GM19455 (cell line): Measurements from ENCODE around the gene ACP7.
"Not testable (repeated sequence)": the region's sequence is repeated elsewhere in the genome, so short reads cannot be mapped to it uniquely, and the experiment has no call there.

ENCODE experiments used
- ATAC-seq: cut with Tn5 transposase; IDR thresholded peaks from one replicate; pipeline ENCODE4 v1.9.1; 2021; ENCODE audit not compliant: unreplicated experiment

ACP7 gene

DNA sequence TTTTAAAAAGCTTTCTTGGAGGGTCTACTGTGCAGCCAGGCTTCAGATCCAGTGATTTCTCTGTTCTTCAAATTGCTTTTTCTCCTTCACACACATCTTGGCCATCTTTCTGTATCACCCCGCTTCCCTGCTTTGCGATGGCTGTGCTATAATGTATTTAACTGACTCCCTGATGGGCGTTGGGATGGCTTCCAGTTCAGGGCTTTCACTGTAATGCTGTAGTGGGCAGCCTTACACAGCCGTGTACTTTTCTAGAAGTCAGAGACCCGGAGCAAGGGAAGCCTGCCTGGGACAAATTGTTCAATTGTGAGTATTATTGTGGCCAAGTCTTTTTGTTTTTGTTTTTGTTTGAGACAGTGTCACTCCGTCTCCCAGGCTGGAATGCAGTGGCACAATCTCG lies 22.0 kb downstream of the ACP7 start:
- no peak for ATAC-seq

DNA sequence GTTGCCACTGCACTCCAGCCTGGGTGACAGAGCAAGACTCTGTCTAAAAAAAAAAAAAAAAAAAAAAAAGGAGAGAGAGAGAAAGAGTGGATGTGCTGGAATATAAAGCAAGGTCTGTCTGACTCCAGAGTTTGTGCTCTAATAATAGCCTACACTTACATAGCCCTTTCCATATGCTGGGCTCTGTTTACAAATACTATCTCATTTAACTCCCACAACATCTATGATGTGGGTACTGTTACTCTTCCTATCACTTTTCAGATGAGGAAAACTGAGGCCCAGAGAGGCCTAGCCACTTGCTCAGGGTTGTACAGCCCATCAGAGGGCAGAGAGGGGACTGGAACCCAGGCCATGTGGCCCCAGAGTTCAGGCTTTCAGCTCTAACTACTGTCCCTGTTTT lies 25.5 kb downstream of the ACP7 start:
- ATAC-seq, result no peak

DNA sequence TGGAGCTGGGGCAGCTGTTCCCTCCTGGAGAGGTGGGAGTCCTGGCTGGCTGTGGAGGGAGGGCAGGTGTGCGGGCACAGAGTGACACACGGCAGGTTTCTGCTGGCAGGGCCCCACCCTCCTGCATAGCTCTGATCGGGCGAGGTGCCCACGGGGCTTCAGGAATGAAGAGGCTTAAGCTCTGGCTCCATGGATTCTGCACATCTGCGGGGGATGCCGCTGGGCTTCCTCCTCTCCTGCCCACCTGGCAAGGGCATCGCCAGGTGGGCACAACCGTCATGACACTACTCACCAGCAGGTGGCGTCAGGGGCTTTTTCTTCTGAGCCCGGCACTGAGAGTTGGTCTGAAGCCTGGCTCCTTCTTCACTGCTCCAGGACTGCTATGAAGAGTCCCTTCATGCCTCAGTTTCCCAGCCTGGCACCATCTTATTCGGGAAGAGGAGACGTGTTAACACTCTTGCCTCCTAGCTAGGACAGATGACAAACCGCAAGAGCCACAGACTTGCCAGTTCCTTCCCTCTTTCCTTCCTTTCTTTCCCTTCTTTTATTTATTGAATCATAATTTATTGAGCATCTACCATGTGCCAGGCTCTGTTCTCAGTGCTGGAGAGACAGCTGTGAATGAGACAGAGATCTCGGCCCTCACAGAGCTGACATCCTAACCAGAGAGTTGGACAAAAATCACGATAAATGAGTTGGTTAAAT lies 26.2 kb downstream of the ACP7 start:
- no peak for ATAC-seq

DNA sequence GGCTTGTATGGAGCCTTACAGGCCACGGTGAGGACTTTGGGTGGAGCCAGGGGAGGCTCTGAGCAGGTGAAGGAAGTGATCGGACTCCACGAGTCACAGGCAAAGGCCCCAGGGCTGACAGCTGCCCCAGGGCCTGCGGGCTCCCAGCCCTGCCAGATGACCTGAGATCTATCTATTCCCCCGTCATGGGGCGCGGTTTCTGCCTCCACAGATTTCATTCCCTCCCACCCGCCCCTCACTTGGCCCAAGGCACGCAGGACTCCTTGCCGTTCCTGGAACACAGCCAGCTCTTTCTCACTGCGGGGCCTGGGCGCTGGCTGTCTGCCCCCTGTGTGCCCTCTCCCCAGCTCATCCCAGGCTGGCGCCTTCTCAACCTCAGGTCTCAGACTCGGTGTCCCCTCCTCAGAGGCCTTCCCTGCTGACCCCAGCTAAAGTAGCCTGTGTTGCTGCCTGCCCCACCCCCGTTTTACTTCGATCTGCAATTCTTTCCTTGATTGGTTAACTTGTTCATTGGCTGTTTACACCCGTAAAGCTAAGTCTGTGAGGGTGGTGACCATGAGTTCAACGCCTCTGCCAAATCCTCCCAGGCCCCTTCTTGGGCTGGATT lies 27.5 kb downstream of the ACP7 start:
- no peak for ATAC-seq

DNA sequence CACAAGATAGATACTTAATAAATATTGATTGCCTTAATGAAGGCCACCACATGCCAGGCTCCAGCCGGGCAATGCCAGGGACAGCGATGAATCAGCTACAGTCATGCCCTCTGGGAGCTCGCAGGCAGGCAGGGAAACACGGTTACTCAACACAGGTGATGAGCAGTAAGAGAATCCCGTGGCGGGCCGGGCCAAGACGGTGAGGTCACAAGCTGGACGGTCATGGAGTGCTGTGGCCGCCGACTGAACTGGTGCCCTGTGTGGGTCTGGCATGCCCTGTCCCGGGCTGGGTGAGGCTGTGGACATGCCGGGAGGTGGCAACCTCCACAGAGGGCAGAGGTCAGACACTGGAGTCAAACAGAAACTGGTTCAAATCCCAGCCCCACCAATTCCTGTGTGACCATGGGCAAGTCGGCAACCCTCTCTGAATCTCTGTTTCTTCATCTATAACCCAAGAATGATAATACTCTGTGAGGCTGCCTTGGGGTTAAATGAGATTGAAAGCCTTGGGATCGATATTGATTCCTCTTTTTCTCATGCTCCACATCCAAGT lies 28.2 kb downstream of the ACP7 start:
- ATAC-seq, result no peak

DNA sequence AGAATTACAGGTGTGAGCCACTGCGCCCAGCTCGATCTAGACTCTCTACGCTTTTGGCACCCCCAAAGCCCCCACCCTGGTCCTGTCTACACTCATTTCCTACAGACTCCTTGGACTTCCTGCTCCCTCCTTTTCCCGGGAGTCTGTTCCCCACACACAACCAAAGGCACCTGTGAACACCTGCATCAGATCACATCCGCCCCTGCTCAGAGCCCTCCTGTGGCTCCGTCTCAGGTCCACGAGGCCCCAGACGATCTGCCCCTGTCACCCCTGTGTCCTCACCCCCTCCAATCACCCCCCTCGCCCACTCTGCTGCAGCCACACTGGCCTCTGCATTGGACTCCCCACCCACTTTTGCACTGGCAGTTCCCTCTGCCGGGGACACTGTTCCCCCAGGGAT lies 29.0 kb downstream of the ACP7 start:
- no peak for ATAC-seq

DNA sequence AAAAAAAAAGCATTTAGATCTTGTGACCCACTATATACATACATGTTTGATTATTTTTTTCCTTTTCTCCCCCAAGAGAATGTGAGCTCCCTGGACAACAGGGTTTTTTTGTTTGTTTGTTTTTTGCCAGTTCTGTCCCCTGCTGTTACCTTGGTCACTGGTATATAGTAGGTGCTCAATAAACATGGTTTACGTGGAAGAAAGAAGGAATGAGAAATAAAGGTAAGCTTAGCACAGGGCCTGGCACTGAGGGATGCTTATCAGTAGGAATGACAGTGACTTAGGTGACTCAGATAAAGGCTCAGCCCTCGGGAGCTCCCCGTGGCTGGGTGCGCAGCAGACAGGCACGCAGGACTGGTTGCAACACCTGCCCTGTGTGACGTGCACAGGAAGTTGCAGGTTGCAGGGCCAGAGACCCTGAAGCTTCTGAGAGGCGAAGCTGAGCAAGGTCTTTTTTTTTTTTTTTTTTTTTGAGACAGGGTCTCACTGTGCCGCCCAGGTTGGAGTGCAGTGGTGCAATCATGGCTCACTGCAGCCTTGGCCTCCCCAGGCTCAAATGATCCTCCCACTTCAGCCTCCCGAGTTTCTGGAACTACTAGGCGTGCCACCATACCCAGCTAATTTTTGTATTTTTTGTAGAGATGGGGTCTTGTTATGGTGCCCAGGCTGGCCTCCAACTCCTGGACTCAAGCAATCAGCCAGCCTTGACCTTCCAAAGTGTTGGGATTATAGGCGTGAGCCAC lies 31.1 kb downstream of the ACP7 start:
- ATAC-seq, result no peak

DNA sequence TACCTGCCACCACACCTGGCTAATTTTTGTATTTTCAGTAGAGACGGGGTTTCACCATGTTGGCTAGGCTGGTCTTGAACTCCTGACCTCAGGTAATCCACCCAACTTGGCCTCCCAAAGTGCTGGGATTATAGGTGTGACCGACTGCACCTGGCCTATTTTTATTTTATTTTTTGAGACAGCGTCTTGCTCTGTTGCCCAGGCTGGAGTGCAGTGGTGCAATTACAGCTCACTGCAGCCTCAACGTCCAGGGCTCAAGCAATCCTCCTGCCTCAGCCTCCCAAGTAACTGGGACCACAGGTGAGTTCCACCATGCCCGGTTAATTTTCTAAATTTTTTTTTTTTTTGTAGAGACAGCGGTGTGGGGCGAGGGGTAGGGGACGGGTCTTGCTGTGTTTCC lies 32.9 kb downstream of the ACP7 start:
- ATAC-seq, result not testable (repeated sequence)

DNA sequence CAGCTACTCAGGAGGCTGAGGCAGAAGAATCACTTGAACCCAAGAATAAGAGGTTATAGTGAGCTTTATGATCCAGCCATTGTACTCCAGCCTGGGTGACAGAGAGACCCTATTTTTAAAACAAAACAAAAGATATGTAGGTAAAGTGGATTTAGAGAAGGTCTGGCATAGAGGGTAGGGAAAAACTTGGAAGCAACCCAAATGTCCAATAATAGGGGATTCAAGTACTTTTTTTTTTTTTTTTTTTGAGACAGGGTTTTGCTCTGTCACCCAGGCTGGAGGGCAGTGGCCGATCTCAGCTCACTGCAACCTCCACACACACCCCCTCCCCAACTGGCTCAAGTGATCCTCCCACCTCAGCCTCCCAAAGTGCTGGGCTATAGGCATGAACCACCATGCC lies 35.7 kb downstream of the ACP7 start:
- no peak for ATAC-seq

DNA sequence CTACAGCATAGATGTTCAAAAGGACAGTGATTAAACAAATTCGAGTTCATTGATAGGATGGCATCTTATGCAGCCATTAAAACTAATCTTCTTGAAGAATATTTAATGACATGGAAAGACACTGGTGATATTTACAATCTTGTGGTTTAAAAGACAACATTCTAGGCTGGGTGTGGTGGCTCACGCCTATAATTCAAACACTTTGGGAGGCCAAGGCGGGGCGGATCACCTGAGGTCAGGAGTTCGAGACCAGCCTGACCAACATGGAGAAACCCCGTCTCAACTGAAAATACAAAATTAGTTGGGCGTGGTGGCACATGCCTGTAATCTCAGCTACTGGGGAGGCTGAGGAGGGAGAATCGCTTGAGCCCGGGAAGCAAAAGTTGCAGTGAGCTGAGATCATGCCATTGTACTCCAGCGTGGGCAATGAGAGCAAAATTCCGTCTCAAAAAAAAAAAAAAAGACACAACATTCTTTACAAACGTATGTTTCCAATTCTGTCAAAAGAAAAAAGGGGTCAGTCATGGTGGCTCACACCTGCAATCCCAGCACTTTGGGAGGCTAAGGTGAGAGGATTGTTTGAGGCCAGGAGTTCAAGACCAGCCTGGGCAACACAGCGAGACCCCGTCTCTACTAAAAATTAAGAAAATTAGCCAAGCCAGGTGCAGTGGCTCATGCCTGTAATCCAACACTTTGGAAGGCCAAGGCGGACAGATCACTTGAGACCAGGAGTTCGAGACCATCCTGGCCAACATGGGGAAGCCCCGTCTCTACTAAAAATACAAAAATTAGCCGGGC lies 39.0 kb downstream of the ACP7 start:
- no peak for ATAC-seq

DNA sequence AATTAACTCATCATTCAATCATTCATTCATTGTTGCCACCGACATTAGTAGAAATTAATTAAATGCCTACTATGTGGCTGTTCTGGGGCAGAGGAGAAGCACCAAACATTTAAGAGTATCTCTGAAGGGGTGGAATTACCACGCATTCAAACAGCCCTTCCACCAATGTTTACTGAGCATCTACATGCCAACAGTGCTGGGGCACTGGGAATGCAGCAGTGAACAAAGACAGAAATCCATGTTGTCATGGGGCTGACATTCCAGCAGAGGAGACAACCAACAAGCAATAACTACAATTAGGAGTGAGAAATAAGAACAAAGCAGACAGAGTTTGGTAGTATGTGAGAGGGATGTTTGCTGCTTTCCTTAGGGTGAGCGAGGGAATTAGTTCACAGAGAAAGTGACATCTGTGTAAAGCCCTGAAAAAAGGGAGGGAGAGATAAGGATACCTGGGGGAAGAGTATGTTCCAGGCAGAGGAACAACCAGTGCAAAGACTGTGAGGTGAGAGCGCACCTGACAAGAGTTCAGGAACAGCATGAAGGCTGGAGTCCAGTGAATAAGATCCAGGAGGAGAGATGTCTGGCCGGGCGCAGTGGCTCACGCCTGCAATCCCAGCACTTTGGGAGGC lies 40.1 kb downstream of the ACP7 start:
- no peak for ATAC-seq

DNA sequence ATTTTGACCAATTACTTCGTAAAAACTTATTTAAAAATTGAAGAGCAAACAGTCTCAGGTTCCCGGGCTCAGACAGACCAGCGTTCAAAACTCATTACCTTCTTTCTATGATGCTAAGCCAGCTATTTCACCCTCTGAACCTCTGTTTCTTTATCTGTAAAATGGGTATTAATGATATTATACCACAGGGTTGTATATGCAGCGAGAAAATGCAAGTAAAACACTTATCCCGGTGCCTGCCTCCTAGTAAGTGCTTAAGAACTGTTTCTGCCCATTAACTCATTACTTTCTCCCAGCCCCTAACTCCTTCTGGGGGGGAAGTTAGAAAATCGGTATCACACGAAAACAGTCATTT lies 41.0 kb downstream of the ACP7 start:
- no peak for ATAC-seq

DNA sequence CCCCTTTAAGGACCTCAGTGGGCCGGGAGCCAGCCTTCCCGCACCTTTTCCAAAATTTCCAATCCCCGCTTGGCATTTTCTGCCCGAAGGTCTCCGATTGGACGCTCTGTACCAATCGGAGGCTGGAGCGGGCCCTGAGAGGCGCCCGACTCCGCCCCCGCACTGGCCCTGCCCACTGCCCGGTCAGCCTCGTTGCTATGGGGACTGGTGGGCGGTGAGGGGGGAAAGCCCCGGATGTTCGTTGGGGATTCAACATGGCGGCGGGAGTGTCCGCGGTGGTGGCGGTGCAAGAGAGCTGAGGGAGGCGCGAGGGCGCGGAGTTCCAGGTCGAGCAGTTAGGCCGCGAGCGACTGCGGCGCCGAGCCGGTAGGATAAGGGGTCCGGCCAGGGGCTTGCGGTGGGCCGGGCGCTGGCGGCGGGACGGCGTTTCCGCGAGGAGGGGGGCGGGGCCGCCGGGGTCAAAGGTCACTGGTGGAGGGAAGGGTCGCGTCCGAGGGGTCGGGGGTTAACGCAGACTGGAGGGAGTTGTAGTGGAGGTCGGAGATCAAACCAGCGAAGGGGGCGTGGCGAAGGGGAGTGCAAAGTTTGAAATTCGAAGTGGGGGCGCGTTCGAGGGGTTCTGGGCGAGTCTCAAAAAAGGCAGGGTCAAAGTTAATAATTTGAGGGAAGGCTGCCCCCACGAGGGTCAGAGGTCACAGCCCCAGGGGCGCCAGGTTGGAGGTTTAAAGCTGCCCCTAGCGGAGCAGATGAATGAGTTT lies 41.6 kb downstream of the ACP7 start, which contains the start of gene PAK4:
Gene PAK4, plus strand, starts transcription at position 233 of the 758 bp plus-strand sequence. CDS start 43,768 bp downstream, outside the sequence.
- peak; percentile 84 for ATAC-seq

DNA sequence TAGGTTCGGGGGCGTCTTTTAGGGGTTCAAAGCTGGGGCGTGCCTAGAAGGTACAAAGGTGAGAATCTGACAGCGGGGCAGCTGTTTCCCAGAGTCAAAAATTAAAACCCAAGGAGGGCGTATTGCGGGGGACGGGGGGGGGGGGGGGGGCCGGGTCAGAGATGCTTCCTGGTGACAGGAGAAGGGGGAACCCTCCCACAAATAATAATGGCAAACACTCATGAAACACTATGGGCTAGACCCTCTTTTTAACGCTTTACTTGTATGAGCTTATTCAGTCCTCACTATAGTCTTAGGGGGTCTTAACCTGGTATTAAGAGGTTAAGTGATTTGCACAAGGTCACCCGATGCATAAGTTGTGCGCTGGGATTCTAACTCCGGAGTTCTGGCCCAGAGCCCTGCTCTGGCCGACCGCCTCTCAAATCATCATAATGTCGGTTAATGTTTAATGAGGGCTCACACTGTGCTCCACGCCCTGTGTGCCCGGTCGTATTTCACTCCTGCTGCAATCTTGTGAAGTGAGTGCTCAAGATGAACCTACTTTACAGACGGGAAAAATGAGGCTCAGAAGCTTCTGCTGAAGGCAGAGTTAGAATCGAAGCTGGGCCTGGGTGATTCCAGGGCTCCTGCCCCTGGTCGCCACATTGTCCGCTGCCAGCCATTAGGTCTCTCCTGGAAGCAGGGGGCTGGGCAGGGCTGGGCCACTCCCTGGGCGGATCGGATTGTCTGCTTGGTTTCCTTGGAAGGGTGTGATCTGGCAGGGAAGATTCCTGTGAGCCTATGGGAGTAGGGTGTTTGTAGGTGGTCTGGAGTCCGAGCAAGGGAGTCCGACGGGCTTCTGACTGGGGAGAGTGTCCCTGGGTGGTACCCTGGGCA lies 42.4 kb downstream of the ACP7 start:
- no peak for ATAC-seq

DNA sequence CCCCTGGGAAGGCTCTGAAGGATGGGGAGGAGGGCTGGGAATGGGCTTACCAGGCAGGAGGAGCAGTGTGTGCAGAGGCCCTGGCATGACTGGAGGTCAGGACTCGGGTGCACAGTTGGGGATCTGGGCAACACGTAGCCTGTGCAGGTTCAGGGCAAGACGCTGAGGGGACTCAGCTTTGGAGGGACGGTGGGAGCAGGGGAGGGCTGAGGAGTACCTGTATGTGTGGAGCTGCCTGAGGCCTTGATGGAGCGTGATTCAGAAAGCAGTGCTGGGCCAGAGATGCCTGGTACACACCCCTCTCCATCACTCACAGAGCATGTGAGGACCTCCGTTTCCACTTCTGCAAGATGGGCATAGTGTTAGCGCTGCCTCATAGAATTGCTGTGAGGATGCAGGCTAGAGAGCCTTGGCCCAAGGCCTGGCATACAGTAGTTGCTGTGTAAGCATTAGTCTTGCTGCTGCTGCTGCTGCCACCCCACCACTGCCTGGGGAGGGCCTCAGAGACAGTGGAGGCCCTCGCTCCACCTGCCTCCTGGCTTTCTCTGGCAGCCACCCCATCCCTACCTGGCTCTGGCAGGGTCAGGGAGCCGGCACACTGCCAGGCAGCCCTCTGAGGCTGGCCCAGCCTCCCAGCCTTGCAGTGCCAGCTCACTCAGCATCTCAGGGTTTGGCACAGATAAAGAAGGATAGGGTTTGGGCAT lies 43.8 kb downstream of the ACP7 start:
- no peak for ATAC-seq

DNA sequence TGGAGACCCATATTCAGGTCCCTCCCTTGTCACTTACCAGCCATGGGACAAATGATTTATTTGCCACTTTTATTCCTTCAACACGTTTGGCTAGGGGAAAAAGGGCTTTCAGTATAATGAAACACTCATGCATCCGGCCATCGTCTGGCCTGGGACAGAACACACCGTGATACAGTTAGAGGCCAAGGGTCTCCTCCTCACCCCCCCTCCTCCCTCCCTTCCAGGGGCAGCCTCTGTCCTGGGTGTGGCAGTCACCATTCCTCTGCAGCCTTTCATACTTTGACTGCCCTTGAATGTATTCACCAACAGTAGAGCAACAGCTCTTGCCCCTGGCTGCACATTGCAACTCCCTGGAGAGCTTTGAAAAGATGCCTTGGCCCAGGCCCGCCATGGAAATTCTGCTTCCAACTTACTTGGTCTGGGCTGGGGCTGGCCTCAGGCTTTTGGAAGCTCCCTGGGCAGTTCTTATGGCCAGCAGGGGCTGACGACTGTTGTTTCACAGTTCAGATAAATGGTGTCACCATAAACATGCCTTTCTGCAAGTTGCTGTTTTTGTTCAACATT lies 44.4 kb downstream of the ACP7 start:
- ATAC-seq, result no peak

DNA sequence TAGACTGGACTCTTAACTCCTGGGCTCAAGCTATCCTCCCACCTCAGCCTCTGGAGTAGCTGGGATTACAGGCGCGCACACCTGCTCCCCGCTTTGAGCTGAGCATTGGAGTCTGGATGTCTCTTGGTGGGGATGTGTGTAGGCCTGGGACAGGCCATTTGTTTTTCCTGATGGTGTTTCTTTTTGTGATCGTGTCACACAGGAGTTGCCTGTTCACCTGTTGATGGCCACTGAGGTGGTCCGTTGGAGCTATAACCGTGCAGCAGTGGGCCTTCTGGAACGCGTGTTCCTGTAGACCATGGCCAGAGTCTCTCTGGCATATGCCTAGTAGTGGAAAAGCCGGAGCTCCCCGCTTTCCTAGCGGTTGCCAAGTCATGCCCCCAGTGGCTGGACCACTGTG lies 44.9 kb downstream of the ACP7 start:
- ATAC-seq, result no peak
